HG03139 (cell line): ENCODE data around the gene NRG3.

Source experiments
- ATAC-seq: cut with Tn5 transposase; IDR thresholded peaks from one replicate; pipeline ENCODE4 v1.9.1; 2021; ENCODE audit not compliant: unreplicated experiment

NRG3 gene

DNA sequence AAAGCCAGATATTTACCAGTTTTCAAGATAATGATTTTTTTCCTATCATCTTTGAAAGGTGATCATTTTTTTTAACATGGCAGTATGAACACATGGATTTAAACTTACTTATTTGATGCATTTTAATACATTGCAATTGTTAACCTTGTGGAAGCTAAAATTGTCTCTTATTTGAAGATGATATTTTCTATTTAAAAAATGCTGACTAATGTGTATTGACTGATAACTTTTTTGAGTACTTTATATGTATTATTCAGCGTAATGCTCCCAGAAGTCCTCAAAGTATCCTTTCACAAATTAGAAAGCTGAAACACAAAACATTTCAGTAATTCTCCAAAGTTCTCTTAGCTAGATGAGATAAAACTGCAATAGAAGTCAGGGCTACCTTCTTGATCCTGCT is 677.3 kb downstream of the NRG3 start:
- ATAC-seq: no peak

- no peak for ATAC-seq
These were observed 679.4 kb downstream of the NRG3 start for GRCh38 chr10:82554381-82554780.

DNA sequence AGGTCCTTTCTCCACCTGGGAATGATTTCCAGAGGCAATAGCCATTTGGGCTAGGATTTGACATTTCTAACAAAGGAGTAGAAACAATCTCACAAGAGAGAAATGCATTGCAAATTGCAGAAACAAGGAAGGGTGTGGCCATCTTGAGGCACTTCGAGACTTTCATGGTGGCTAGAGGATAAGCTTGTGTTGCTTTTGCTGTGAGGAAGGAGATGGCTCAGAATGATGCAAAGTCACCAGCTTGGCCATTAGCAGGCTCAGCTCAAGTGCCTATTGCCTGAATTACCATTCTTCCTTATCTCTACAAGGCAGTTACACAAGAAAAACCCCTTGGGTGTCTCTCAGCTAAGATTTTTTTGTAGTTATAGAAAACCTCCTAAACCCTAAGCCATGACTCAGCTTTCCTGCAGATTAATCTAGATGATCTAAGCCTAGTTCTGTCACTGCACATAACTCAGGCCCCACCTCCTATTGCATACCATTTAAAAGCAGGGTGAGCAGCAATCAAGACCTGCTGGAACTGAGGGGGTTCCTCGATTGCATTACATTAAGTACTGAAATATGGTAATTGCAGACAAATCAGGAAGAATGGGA is 683.1 kb downstream of the NRG3 start:
- ATAC-seq: no peak

DNA sequence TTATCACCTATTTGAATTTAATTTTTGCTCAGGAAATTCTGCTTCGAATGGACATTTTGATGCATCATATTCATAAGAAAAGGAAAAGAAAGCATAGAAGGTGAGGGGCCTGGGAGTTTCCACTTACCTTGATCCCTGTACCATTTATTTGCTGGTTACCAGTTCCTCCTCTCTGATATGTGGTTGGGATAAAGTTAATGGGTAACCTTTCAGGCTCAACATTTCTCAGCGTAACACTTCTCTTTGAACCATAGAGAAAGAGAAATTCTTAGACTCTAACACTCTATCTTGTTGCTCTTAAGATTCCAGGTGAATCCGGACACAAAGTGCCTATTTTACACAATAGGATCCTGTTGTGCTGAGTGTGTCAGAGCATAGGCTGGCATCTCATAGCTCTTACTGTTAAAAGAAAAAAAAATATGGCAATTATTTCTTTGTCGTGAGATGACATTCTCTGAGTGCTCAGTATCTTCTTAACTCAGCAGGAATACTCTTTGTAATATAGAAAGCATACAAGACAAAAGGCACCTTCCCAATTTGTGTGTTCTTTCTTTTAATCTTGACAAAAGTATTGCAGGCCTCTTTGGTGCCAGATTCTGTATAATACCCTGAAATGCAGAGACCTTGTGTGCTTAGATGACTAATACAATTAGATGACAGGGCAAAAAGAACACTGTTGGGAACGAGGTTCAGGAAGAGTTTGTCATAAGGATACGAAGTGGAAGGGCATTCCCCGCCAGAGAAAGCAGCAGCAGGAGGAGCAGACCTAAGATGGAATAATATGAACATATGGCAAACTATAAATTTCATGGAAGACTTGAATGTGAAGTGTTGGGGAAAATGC is 689.6 kb downstream of the NRG3 start:
- ATAC-seq: no peak

DNA sequence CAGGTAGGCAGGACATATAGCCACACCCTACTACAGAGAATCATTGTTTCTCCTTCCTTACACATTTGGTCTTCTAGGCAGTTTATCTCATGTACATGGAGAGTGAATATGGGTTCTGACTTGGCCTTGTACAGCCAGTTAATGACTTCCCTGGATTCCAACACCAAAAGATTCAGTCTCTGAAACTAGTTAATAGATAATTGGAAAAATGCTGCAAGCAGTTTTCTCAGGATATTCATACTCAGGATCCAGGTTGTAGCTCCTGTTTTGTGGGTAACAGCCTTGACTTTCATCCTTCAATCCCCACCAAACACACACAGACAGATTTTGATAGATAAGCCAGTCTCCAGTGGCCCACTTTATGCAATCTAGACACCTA is 690.2 kb downstream of the NRG3 start:
- no peak for ATAC-seq

GRCh38 chr10:82572744-82573143 is 697.8 kb downstream of the NRG3 start:
- no peak for ATAC-seq

DNA sequence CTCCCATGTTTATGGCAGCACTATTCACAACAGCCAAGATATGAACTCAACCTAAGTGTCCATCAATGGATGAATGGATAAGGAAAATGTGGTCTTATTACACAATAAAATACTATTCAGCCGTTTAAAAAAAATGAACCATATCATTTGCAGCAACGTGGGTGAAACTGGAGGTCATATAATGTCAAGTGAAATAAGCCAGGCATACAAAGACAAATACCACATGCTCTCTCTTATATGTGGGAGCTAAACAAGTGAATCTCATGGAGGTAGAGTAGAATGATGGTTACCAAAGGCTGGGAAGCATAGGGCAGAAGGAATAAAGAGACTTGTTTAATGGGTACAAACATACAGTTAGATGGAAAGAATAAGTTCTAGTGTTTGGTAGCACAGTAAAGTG is 699.1 kb downstream of the NRG3 start:
- ATAC-seq: no peak

DNA sequence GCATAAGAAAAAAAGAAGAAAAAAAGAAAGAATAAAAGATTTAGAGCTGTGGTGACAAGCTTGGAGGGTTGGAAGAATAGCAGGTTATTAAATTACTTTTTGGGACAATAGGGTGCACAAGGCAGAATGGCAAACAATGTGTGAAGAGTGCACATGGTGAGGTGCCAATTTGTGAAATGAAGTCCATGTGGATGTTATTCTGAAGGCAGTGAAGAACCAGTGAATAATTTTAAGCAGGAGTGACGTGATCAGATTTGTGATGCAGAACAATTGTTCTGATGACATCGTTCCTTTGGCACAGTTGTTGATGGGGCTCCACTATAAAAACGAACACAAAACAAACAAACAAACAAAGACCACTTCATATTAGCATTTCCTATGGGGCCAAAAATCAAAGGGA is 700.3 kb downstream of the NRG3 start:
- ATAC-seq: no peak

- ATAC-seq: no peak
These were observed 701.1 kb downstream of the NRG3 start for GRCh38 chr10:82576093-82576492.

- ATAC-seq: no peak
These were observed 706.9 kb downstream of the NRG3 start for GRCh38 chr10:82581940-82582339.

DNA sequence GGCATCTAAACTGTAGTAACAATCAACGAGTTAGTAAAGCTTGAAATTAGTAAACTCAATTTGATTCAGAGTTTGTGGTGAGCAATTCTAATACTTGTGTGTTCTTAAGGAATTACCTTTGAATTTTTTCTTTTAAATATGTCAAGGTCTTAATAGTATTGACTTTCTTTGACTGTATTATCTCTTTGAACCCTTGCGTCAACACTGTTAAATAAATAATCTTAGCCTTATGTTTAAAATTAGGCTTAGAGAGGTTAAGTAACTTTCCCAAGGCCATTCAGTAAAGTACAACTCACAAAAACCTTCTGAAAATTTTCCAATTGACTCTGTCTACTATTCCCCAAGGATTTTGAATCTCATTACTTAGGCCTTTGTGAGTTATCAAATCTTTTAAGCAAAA is 716.4 kb downstream of the NRG3 start:
- no peak for ATAC-seq

- ATAC-seq: no peak
These were observed 722.8 kb downstream of the NRG3 start for GRCh38 chr10:82597840-82598239.

DNA sequence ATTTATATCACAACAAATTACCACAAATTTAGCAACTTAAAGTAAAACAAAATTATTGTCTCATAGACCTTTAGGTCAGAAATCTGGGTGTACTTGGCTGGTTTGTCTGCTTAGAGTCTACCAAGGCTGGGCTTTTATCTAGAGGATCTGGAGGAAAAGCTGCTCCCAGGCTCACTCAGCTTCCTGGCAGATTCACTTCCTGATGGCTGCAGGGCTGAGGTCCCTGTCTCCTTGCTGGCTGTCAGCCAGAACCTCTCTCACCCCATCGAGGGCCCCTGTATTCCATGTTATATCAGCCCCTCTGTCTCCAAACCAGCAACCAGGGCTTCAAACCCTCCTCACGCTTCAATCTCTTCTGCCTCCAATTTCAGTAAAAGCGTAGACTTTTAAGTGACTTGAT is 734.9 kb downstream of the NRG3 start:
- ATAC-seq: no peak

GRCh38 chr10:82618007-82618406 is 743.0 kb downstream of the NRG3 start:
- no peak for ATAC-seq

DNA sequence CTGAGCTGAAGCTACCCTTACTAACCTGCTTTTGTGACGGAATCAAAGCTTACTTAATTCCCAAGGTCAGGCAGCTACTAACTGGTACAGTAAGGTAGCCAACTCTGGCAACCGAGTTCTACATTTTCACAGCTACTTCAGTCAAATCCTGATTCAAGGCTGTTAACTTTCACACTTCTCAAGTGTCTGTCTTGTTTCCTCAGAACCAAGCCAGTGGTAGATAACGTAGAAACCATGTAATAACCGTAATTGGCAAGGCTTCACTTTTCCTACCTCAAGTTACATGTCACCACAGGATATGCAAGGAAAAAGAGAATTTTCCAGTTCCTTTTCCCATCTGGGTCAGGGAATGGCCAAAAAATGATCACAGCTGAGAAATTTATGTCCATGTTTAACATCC is 746.7 kb downstream of the NRG3 start:
- no peak for ATAC-seq

- no peak for ATAC-seq
These were observed 747.5 kb downstream of the NRG3 start for GRCh38 chr10:82622479-82622878.

DNA sequence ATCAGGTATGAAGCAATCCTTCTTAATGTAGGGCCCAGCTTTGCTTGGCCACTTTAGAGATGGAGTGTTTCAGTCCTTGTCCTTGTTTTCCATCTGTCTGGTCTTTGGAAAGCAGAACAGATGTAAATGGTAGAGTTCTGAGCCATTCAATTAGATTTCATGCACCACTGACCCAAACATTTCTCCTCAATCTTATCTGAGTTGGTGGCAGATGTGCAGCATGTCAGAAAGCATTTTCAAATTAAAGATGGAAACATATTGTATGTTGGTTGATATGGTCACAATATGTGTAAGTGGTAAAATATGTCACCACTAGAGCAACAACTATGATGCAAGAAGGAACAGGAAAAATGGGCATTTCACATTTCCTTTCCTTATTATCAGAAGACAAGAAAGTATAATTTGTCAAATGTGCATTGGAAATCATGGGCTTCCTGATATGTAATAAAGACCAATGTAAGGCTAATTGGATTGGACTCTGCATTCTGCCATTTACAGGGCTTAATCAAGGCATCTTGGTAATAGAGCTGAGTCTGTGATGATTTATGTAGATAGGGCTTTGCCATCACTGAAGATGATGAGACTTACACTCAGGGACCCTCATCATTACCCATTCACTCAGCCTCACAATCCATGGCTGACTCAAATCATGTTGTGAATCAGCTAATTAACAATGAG is 750.7 kb downstream of the NRG3 start:
- ATAC-seq: no peak

GRCh38 chr10:82628373-82628772 is 753.4 kb downstream of the NRG3 start:
- ATAC-seq: no peak

DNA sequence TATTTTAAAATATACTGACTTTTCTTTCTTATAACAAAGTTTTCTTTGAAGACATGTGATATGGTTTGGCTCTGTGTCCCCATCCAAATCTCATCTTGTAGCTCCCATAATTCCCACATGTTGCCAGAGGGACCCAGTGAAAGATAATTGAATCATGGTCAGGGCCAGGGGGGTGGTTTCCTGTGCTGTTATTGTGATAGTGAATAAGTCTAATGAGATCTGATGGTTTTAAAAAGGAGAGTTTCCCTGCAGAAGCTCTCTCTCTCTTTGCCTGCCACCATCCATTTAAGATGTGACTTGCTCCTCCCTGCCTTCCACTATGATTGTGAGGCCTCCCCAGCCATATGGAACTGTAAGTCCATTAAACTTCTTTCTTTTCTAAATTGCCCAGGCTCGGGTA is 768.1 kb downstream of the NRG3 start:
- ATAC-seq: no peak

DNA sequence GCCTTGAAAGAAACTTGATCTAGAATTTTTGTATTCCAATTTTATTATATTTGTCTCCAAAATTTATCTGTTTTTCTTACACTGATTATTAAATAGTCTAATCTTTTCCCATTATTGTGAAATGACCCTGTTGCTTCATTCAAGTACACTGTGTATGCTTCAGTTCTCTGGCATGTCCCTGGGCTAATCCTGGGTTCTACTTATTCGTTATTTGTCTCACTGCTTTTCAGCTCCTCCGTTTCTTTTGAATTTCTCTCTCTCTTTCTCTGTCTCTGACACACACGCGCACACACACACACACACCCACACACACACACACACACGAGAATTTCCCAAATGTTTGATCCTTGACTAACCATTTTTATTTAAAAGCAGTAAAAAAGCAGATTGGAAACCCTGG is 768.6 kb downstream of the NRG3 start:
- ATAC-seq: no peak

DNA sequence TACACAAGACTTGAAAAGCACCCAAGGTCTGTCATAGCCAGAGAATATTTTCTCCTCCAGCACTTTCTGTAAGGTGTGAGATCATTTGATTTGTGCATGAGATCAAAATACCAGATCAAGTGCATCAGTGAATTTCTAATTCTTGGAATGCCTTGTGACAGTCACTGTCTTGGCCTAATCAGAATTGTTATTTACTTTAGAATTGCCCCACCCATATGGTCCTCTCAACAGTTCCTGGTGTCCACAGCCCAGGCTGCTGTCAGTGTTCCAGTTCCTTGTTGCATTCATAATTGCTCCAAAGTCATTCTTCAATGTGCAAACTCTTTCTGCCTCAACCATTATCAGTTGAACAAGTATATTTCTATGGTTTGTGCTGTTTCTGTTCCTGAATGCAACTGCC is 770.2 kb downstream of the NRG3 start:
- no peak for ATAC-seq
